ENCODE measurements around the gene MEGF10.

MEGF10 gene

DNA sequence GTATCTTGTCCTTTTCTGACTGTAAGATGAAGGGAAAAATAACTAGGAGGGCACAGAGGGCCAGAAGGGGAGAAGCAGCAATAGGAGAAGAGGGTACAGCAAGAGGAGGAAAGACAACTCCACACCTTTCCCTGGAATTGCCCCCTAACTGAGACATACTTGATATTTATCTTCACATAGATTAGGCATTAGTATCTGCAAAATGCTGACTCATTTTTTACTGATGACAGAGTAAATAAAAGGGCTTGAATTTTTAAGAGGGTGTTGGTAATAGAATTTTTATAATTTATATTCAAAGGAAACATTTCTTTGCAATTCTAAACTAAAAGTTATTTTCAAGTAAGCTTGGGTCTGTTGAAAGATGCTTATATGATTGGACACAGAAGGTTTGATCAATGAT lies 140.0 kb downstream of the MEGF10 start:
- TF ChIP-seq, protein P1, sequence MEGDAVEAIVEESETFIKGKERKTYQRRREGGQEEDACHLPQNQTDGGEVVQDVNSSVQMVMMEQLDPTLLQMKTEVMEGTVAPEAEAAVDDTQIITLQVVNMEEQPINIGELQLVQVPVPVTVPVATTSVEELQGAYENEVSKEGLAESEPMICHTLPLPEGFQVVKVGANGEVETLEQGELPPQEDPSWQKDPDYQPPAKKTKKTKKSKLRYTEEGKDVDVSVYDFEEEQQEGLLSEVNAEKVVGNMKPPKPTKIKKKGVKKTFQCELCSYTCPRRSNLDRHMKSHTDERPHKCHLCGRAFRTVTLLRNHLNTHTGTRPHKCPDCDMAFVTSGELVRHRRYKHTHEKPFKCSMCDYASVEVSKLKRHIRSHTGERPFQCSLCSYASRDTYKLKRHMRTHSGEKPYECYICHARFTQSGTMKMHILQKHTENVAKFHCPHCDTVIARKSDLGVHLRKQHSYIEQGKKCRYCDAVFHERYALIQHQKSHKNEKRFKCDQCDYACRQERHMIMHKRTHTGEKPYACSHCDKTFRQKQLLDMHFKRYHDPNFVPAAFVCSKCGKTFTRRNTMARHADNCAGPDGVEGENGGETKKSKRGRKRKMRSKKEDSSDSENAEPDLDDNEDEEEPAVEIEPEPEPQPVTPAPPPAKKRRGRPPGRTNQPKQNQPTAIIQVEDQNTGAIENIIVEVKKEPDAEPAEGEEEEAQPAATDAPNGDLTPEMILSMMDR (conservative IDR thresholded peaks at IDR 0.05): no peak
- H3K27ac ChIP-seq: no peak overlapping the region

DNA sequence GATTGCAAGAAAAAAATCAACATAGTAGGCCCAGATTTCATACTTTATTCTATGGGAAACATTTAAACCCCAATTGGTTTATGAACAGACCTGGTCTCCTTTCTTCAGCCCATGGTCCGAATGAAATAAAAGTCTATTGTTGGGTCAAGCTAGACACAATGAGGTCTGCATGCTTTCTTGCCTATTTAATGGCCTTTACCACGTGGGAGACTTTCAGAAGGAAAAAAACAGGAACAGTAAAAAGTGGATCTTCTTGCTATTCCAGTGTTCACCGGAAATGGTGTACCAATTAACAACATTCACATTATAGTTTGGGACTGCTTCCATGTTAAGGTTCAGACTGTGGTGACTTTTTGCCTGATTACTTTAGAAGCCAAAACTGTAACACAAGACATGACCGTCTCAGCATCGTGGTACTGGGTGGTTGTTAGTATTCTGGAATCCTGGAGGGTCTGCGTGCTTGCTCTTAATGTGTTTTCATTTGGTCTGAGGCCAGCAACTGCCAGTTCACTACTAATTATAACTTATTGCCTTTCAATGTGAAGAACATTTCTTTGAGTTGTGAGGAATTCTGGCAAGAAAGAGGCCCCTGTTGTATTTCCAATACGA lies 141.5 kb downstream of the MEGF10 start:
- TF ChIP-seq, protein P1 (conservative IDR thresholded peaks at IDR 0.05): no peak
- peak overlapping the region; percentile 26 for H3K27ac ChIP-seq

DNA sequence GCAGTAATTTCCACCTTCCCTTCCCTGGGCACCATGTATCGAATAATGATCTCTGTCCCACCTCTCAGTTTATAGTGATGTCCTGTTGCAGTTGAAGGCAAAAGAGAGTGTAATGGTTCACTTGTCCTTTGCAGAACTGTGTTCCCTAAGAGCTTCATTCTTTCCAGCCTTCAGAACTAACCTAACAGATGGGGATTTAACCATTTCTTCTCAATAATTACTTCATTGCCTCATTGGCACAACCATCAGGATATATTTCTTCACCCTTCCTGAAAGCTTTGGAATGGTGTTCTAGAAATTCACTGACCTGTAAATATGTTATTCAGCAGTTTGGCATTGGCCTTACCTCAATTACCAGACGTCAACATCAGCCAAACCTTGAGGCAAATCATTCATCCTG lies 142.9 kb downstream of the MEGF10 start:
- no peak overlapping the region for H3K27ac ChIP-seq
- TF ChIP-seq, protein P1 (conservative IDR thresholded peaks at IDR 0.05): no peak

DNA sequence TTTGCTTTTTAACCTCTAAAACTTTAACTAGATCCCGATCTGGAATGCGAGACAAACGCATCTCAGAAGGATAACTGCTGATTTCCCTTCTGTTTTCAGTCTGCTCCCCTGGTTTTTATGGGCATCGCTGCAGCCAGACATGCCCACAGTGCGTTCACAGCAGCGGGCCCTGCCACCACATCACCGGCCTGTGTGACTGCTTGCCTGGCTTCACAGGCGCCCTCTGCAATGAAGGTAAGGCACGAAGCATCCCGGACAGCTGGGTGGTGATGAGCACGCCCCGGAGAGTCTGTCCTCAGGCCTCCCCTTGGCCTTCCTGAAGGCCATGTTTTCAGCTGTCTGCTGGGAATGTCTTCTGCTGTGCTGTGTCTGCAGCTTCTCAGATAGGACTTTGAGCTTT lies 144.0 kb downstream of the MEGF10 start:
- no peak overlapping the region for H3K27ac ChIP-seq
- TF ChIP-seq, protein P1 (conservative IDR thresholded peaks at IDR 0.05): no peak

DNA sequence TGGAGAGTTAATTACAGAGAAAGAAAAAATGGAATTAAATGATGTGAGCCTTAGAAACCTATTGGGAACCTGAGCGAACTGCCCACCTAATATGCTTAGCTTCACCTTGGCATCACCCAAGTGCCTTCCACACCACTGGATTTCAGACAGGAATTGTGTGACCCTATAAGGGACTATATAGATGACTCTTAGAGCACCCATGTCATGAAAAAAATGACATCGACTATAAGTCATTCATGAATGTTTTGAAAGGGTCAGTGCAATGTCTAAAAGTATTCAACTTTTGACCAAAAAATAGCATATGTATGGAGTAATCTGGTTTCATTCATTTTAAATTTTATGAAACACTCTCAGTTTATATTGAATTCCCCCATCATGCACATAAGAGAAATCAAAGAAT lies 145.2 kb downstream of the MEGF10 start:
- TF ChIP-seq, protein P1 (conservative IDR thresholded peaks at IDR 0.05): no peak
- H3K27ac ChIP-seq: no peak overlapping the region

DNA sequence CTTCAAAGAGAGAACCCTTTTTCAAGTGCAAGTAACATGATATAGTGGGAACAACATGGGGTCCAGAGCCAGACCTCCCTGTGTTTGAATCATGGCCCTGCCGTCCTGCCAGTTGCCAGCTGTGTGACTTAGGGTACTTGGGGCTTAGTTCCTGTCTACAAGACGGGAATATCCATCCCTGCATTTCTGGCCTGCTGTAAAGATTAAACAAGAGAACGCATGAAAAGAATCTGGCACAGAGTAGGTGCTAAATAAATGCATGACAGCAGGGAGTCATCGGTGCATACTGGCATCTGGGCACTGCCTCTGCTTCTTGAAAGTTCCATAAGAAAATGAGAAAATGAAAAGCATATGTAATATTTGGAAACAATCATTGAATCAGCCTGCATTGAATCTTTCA lies 149.0 kb downstream of the MEGF10 start:
- TF ChIP-seq, protein P1 (conservative IDR thresholded peaks at IDR 0.05): no peak

DNA sequence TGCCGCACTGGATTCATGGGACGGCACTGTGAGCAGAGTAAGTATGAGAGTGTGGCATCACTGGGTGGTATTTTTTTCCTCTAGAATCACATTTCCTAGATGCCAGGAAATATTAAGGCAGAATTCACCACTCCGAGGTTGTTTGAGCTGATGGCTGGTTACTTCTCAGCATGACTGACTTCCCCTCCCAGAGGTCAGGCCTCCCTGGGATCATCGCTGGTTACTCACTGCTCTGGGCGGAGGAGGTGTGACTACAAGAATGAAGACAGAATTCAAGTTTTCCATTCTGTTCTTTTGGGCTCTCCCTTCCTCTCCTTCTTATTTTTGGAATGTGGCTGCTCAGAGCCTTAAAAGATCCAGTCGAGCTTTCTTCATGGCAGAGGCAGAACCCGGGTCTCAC lies 150.2 kb downstream of the MEGF10 start:
- TF ChIP-seq, protein P1 (conservative IDR thresholded peaks at IDR 0.05): no peak
- no peak overlapping the region for H3K27ac ChIP-seq

More for the DNA sequence above, 149.0 kb downstream of the MEGF10 start:
- no peak overlapping the region for H3K27ac ChIP-seq
